ENCODE data around the gene RBM33.

DNA sequence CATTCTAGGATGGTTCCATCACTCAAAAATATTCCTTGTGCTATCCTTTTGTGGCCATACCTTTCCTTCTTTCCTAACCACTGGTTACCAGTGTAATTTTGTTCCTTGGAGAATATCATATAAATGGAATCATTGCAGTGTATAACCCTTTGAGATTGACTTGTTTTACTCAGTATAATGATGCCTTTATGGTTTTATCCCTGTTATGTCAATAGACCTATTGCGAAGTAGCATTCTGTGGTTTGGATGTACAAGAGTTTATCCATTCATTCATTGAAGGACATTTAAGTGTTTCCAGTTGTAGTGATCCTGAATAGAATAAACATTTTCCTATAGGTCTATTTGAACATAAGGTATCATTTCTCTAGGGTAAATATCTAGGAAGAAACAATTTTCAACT lies 54.2 kb downstream of the RBM33 start:
- TF ChIP-seq, protein P1, sequence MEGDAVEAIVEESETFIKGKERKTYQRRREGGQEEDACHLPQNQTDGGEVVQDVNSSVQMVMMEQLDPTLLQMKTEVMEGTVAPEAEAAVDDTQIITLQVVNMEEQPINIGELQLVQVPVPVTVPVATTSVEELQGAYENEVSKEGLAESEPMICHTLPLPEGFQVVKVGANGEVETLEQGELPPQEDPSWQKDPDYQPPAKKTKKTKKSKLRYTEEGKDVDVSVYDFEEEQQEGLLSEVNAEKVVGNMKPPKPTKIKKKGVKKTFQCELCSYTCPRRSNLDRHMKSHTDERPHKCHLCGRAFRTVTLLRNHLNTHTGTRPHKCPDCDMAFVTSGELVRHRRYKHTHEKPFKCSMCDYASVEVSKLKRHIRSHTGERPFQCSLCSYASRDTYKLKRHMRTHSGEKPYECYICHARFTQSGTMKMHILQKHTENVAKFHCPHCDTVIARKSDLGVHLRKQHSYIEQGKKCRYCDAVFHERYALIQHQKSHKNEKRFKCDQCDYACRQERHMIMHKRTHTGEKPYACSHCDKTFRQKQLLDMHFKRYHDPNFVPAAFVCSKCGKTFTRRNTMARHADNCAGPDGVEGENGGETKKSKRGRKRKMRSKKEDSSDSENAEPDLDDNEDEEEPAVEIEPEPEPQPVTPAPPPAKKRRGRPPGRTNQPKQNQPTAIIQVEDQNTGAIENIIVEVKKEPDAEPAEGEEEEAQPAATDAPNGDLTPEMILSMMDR (IDR thresholded peaks at IDR 0.05; ENCODE audit: borderline replicate concordance, extremely low read depth, low read length, poor library complexity, severe bottlenecking) = no peak
- no peak for TF ChIP-seq EZH2 (IDR thresholded peaks at IDR 0.05; ENCODE audit: borderline replicate concordance, low read depth, low read length, severe bottlenecking)
